Kidney epithelial cell (primary cell): ENCODE data around the gene OVOL1. TPM values are rescaled to one million over a fixed set of nuclear protein-coding genes. Genes with fewer than 3 reads are reported as not detected.

ENCODE experiments used
- DNase-seq: peaks from one replicate; pipeline ENCODE4 v3.0.0-alpha.2; 2010; ENCODE audit warnings: low read depth
- H3K27me3 ChIP-seq: 2 replicates; pipeline ENCODE4 v1.6.0; 2011; ENCODE audit warnings: low read length; ENCODE audit not compliant: control insufficient read depth, insufficient read depth
- H3K36me3 ChIP-seq: 2 replicates; pipeline ENCODE4 v1.5.1; 2011; ENCODE audit warnings: low read length; ENCODE audit not compliant: control insufficient read depth, insufficient read depth
- H3K4me3 ChIP-seq: 2 replicates; pipeline ENCODE4 v1.5.1; 2011; ENCODE audit warnings: low read depth, mild to moderate bottlenecking, control low read depth, low read length
- CTCF ChIP-seq: IDR thresholded peaks from 2 replicates; pipeline ENCODE4 v1.5.1; 2011; ENCODE audit warnings: mild to moderate bottlenecking, moderate library complexity, low read length, control low read depth, inconsistent platforms; ENCODE audit not compliant: insufficient read depth, poor library complexity, severe bottlenecking
- total RNA-seq: library from RNA; depleted of rRNA; stranded (reverse); fragments of >200 nt; gene quantifications from 2 replicates; pipeline ENCODE4 v1.2.3, GENCODE V29; 2015

Gene OVOL1
- total RNA-seq, 1 donor from 2014 or later = 17.8 TPM

DNA sequence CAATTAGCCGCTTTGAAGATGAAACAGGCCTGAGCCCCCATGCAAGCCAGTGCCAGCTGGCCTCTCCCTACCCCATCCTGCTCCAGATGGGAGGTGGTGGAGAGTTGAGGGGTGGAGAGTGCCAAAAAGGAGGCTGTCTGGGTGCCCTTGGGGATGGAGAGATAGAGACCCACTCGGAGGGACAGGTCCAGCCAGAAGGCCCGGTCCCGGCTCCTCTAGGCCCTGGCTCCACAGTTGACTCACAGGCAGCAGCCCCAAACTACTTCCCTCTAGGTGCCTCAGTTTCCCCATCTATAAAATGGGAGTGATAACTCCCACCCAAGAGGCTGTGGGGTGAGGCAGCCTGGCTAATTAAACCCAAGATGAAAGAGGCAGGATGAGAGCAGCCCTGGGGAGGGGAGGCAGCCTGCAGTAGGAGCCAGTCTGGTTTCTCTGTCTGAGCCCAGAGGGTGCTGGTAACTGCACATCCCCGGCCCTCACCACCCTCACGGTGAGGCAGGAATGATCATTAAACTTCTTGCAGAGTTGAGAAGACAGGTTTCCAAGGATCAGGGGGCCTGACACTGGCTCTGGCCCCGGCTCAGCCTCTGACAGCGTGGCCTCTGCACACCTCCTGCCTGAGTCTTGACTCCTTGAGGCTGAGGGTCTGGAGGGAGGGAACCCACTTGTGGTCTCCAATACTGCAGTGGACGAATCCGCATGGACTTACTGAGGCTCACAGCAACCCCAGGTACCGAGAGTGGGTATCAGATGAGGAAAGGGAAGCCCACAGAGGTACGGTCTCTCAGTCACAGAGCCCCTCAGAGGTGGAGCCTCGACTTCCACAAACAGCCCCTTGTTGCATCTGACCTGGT, 4.7 kb upstream of the OVOL1 start:
- no peak overlapping the region for H3K4me3 ChIP-seq
- H3K27me3 ChIP-seq = peaks cover 18% of the 10 kb centered on the region
- H3K36me3 ChIP-seq = no peaks in the 10 kb centered on the region
- no peak for DNase-seq
- no peak for TF ChIP-seq CTCF

- no peaks in the 10 kb centered on the region for H3K36me3 ChIP-seq
- peaks cover 23% of the 10 kb centered on the region for H3K27me3 ChIP-seq
- no peak overlapping the region for H3K4me3 ChIP-seq
- no peak for DNase-seq
- TF ChIP-seq CTCF = no peak
Observed at GRCh38 chr11:65782816-65783228, 4.0 kb upstream of the OVOL1 start.

GRCh38 chr11:65785319-65786007, 1.4 kb upstream of the OVOL1 start:
- DNase-seq = no peak
- peaks cover 36% of the 10 kb centered on the region for H3K27me3 ChIP-seq
- H3K36me3 ChIP-seq = no peaks in the 10 kb centered on the region
- no peak for TF ChIP-seq CTCF
- H3K4me3 ChIP-seq = no peak overlapping the region

GRCh38 chr11:65786008-65786785, 666 bp upstream of the OVOL1 start:
- Histone ChIP-seq H3K27me3 (peaks cover 36% of the 10 kb centered on the region), H3K36me3 (no peaks in the 10 kb centered on the region), H3K4me3 (no peak overlapping the region)
- no peak for TF ChIP-seq CTCF
- no peak for DNase-seq

GRCh38 chr11:65787649-65788622, 1.1 kb downstream of the OVOL1 start:
- no peak for DNase-seq
- peaks cover 40% of the 10 kb centered on the region for H3K27me3 ChIP-seq
- no peaks in the 10 kb centered on the region for H3K36me3 ChIP-seq
- H3K4me3 ChIP-seq = peak overlapping the region; percentile 16
- no peak for TF ChIP-seq CTCF
